Measurements from ENCODE around the gene CTNNA3. TPM values are rescaled to one million over a fixed set of nuclear protein-coding genes. Genes with fewer than 3 reads are reported as not detected.

CTNNA3 gene
- total and polyA plus RNA-seq, 2 of the 4 experiments (the other 2 are of a cell fraction) = 0.19 to 0.90 TPM

DNA sequence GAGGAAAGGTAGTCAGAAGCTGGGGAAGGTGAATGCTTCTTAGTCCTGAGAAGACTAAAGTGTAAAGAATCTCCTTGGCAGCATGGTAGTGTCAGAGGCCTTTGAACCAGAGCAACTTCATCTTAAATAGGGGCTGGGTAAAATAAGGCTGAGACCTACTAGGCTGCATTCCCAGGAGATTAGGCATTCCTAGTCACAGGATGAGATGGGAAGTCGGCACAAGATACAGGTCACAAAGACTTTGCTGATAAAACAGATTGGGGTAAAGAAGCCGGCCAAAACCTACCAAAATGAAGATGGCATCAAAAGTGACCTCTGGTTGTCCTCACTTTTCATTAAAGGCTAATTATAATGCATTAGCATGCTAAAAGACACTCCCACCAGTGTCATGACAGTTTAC is 418.6 kb downstream of the CTNNA3 start:
- DNase-seq (no peak), ATAC-seq (ENCODE audit: low read depth) (no peak)
- Histone ChIP-seq H3K36me3 (ENCODE audit: control insufficient read depth, insufficient read depth, low read length) (no peaks in the 10 kb centered on the region), H4K91ac (ENCODE audit: insufficient read depth, low read depth, low read length) (no peak overlapping the region), H2AK5ac (ENCODE audit: low read depth, low read length) (no peak overlapping the region), H3K4ac (ENCODE audit: low read depth, low read length) (no peak overlapping the region), H3K9me1 (ENCODE audit: insufficient read depth, low read length) (no peaks in the 10 kb centered on the region), H4K8ac (ENCODE audit: low read depth in 2 of 2, low read length in 2 of 2) (no peak overlapping the region), H2BK120ac (ENCODE audit: low read depth, low read length) (no peak overlapping the region), H3K23ac (ENCODE audit: low read depth, low read length) (no peak overlapping the region), H3K14ac (replicated peaks; ENCODE audit: low read depth, low read length) (no peak overlapping the region), H2AFZ (replicated peaks; ENCODE audit: low read length, poor library complexity) (no peak overlapping the region), H3K9me3 (ENCODE audit: control insufficient read depth, insufficient read depth, low read length) (no peaks in the 10 kb centered on the region), H3K27ac (ENCODE audit: insufficient read depth, low read length) (no peak overlapping the region), H3K27me3 (ENCODE audit: control insufficient read depth, insufficient read depth, low read length) (no peaks in the 10 kb centered on the region), H3K4me2 (ENCODE audit: low read depth, low read length) (no peak overlapping the region), H3K79me1 (ENCODE audit: low read depth in 1 of 2, low read length in 2 of 2) (no peaks in the 10 kb centered on the region), H3K4me3 (ENCODE audit: insufficient read depth, low read depth, low read length) (no peak overlapping the region), H3K56ac (ENCODE audit: extremely low read depth, insufficient read depth, low read length) (no peak overlapping the region), H2BK15ac (ENCODE audit: low read depth, low read length) (no peak overlapping the region), H2BK20ac (ENCODE audit: low read depth, low read length) (no peak overlapping the region), H4K20me1 (ENCODE audit: insufficient read depth, low read length) (no peaks in the 10 kb centered on the region), H3K9ac (ENCODE audit: low read depth, low read length) (no peak overlapping the region), H3K18ac (ENCODE audit: low read depth, low read length) (no peak overlapping the region), H2AK9ac (replicated peaks; ENCODE audit: low read depth, low read length, poor library complexity) (no peak overlapping the region), H2BK5ac (ENCODE audit: low read depth, low read length, poor library complexity, severe bottlenecking) (no peak overlapping the region), H3K4me1 (ENCODE audit: control insufficient read depth, insufficient read depth, low read length) (no peaks in the 10 kb centered on the region), H4K5ac (ENCODE audit: low read depth, low read length) (no peak overlapping the region)
- ChIA-PET CTCF (no interaction called here), POLR2A (ENCODE audit: unreplicated experiment) (no interaction called here)
- dilution Hi-C loops (cut with HindIII; ENCODE audit: low sequenced_read_pairs, unreplicated experiment) = no loop called here
- intact Hi-C loops (cut with micrococcal nuclease) = no loop called here
- BruUV-seq (replicated peaks) = no TSS peak
- in situ Hi-C loops (cut with MboI; ENCODE audit: low sequenced_read_pairs) = no loop called here
- WGBS, 2 experiments (ENCODE audit: extremely low coverage in 2 of 2, insufficient read length in 1 of 2) = no CpG with 5 or more reads among the region's 2 CpGs
- TF ChIP-seq MAZ (IDR thresholded peaks at IDR 0.05; ENCODE audit: borderline replicate concordance, low read depth, low read length) = no peak
- no peak for TF ChIP-seq RFX5 (IDR thresholded peaks at IDR 0.05; ENCODE audit: low read depth, low read length)
- TF ChIP-seq CEBPB (IDR thresholded peaks at IDR 0.05; ENCODE audit: low read depth, low read length) = no peak
- TF ChIP-seq RAD21 (IDR thresholded peaks at IDR 0.05; ENCODE audit: low read length) = no peak
